ENCODE measurements around the gene GLDN. TPM values are rescaled to one million over a fixed set of nuclear protein-coding genes. Genes with fewer than 3 reads are reported as not detected.
A peak's percentile ranks its signal among the peaks of the same experiment; 100 is the strongest.

The GLDN gene
- polyA plus RNA-seq (ENCODE audit: insufficient read length in 10 of 10) = under 1 TPM; 0.17 to 0.88 (median 0.37) TPM
- long read RNA-seq, donor 1 = 0 reads
- long read RNA-seq, donor 2 = 0 reads
- long read RNA-seq, donor 3 = 0 reads
- long read RNA-seq, donor 4 = 0 reads
- long read RNA-seq, donor 5 = 0 reads
- long read RNA-seq, donor 6 = 0 reads
- long read RNA-seq, donor 7 = 0 reads
- long read RNA-seq, donor 8 = 0 reads
- long read RNA-seq, donor 9 = 0 reads

- peak in 2 of 3 donors; percentile 47 to 74 for DNase-seq
Measured at GRCh38 chr15:51341366-51342226, at the start of gene GLDN. GLDN (plus strand) TSS chr15:51341655; CDS start chr15:51341685, 30 bp downstream.

- no peak for DNase-seq
Measured at GRCh38 chr15:51298620-51299019, 42.8 kb upstream of the GLDN start.

GRCh38 chr15:51299187-51300015 is 42.1 kb upstream of the GLDN start:
- DNase-seq = no peak

- no peak for DNase-seq
Measured at GRCh38 chr15:51302480-51302879, 39.0 kb upstream of the GLDN start.

GRCh38 chr15:51303462-51303980 is 37.9 kb upstream of the GLDN start:
- DNase-seq = no peak

GRCh38 chr15:51307325-51307724 is 34.1 kb upstream of the GLDN start:
- no peak for DNase-seq

GRCh38 chr15:51307811-51308210 is 33.6 kb upstream of the GLDN start:
- no peak for DNase-seq

GRCh38 chr15:51310064-51310463 is 31.4 kb upstream of the GLDN start:
- peak in 1 of 3 donors; percentile 41 for DNase-seq

- no peak for DNase-seq
Measured at GRCh38 chr15:51311510-51311909, 29.9 kb upstream of the GLDN start.

- peak; percentile 25 to 76 (median 26) for DNase-seq
Measured at GRCh38 chr15:51312166-51313073, 29.0 kb upstream of the GLDN start.

GRCh38 chr15:51313074-51313393 is 28.4 kb upstream of the GLDN start:
- no peak for DNase-seq

GRCh38 chr15:51313644-51314280 is 27.7 kb upstream of the GLDN start:
- no peak for DNase-seq

- no peak for DNase-seq
Measured at GRCh38 chr15:51314391-51315337, 26.8 kb upstream of the GLDN start.

GRCh38 chr15:51315726-51316125 is 25.7 kb upstream of the GLDN start:
- DNase-seq = no peak

- peak in 1 of 3 donors; percentile 70 for DNase-seq
Measured at GRCh38 chr15:51316636-51317035, 24.8 kb upstream of the GLDN start.

GRCh38 chr15:51318382-51319150 is 22.9 kb upstream of the GLDN start:
- DNase-seq = no peak

- no peak for DNase-seq
Measured at GRCh38 chr15:51319539-51319938, 21.9 kb upstream of the GLDN start.

- DNase-seq = no peak
Measured at GRCh38 chr15:51320843-51321242, 20.6 kb upstream of the GLDN start.

- no peak for DNase-seq
Measured at GRCh38 chr15:51321316-51321715, 20.1 kb upstream of the GLDN start.

Data from muscle of back (tissue), 13 donors.